A549 (cell line): ENCODE measurements around the gene G2E3.

Experiments
- EHMT2 ChIP-seq: fragments of 200-600 bp; sonication (generic); IDR thresholded peaks from 2 replicates; pipeline ENCODE4 v1.6.1; 2016; ENCODE audit warnings: antibody characterized with exemption, low read depth, mild to moderate bottlenecking, moderate library complexity
- ELK1 ChIP-seq: fragments of 150-350 bp; IDR thresholded peaks from 2 replicates; pipeline ENCODE4 v1.6.1; 2014; ENCODE audit warnings: low read depth, mild to moderate bottlenecking, low read length
- JUN ChIP-seq, 2 experiments: fragments of >200 bp; sonication (Bioruptor Twin); formaldehyde crosslinking; IDR thresholded peaks; 2 replicates in 1 of 2; 3 replicates in 1 of 2; pipeline ENCODE4 v1.6.1; 2016 to 2017
- SMC3 ChIP-seq: fragments of >200 bp; sonication (Bioruptor Twin); formaldehyde crosslinking; IDR thresholded peaks from 3 replicates; pipeline ENCODE4 v1.6.1; 2018; ENCODE audit warnings: inconsistent platforms

- TF ChIP-seq EHMT2 (no peak), ELK1 (no peak), SMC3 (no peak), JUN (IDR thresholded peaks at IDR 0.05) (no peak)
Observed at GRCh38 chr14:30651937-30652336, 93.0 kb downstream of the G2E3 start.
